Stimulated activated CD4-positive, alpha-beta T cell treated with anti-CD3 and anti-CD28 coated beads, Interleukin-4, amount 100 ng/mL, for 1 hour (primary cell): ENCODE measurements around the gene CLASRP.
"Not testable (repeated sequence)": the region's sequence is repeated elsewhere in the genome, so short reads cannot be mapped to it uniquely, and the experiment has no call there.

Experiments
- DNase-seq: peaks from one replicate; pipeline ENCODE4 v3.0.0-alpha.2; 2020

The CLASRP gene, protein sequence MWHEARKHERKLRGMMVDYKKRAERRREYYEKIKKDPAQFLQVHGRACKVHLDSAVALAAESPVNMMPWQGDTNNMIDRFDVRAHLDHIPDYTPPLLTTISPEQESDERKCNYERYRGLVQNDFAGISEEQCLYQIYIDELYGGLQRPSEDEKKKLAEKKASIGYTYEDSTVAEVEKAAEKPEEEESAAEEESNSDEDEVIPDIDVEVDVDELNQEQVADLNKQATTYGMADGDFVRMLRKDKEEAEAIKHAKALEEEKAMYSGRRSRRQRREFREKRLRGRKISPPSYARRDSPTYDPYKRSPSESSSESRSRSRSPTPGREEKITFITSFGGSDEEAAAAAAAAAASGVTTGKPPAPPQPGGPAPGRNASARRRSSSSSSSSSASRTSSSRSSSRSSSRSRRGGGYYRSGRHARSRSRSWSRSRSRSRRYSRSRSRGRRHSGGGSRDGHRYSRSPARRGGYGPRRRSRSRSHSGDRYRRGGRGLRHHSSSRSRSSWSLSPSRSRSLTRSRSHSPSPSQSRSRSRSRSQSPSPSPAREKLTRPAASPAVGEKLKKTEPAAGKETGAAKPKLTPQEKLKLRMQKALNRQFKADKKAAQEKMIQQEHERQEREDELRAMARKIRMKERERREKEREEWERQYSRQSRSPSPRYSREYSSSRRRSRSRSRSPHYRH

GRCh38 chr19:45038931-45039893 is at the start of gene CLASRP:
TSS of gene CLASRP (plus strand) at chr19:45039045. CDS start at chr19:45040213, 1,168 bp downstream.
- peak; percentile 90 for DNase-seq

- DNase-seq, result no peak
Measured at GRCh38 chr19:44990459-44990858, 48.4 kb upstream of the CLASRP start.

DNA sequence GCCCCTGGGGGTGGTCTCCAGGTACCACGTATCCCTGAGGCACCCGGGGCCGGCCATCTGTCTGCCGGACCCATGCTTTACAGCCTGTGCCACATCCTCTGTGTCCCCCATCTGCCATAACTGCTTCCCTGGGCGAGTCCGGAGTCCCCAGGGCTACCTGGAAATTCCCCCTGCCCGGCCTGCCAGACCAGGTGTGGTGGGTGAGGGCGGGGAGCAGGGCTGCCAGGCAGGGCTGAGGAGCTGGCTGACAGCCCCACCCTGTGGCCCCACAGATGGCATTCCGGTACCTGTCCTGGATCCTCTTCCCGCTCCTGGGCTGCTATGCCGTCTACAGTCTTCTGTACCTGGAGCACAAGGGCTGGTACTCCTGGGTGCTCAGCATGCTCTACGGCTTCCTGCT is 47.9 kb upstream of the CLASRP start:
- no peak for DNase-seq

DNA sequence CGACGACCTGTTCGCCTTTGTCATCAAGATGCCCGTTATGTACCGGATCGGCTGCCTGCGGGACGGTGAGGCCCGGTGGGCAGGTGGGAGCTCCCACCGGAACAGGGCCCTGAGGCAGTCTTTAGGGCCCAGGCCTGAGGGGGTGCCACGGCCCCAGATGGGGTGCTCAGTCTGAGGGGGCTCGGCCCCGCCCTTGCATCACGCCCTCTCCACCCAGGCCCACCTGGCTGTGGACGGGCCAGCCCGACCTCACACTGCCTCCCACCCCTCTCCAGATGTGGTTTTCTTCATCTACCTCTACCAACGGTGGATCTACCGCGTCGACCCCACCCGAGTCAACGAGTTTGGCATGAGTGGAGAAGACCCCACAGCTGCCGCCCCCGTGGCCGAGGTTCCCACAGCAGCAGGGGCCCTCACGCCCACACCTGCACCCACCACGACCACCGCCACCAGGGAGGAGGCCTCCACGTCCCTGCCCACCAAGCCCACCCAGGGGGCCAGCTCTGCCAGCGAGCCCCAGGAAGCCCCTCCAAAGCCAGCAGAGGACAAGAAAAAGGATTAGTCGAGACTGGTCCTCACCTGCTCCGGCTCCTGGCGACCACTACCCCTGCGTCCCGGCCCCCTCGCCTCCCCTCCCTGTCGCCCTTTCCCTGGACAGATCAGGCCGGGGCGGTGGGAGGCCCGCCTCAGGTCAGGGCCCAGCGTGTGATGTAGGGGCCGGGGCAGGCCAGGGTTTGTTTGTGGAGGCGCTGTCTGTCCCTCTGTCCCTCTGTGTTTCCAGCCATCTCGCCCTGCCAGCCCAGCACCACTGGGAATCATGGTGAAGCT is 46.3 kb upstream of the CLASRP start:
- DNase-seq, result no peak

- DNase-seq, result no peak
Measured at GRCh38 chr19:44993526-44993925, 45.3 kb upstream of the CLASRP start.

DNA sequence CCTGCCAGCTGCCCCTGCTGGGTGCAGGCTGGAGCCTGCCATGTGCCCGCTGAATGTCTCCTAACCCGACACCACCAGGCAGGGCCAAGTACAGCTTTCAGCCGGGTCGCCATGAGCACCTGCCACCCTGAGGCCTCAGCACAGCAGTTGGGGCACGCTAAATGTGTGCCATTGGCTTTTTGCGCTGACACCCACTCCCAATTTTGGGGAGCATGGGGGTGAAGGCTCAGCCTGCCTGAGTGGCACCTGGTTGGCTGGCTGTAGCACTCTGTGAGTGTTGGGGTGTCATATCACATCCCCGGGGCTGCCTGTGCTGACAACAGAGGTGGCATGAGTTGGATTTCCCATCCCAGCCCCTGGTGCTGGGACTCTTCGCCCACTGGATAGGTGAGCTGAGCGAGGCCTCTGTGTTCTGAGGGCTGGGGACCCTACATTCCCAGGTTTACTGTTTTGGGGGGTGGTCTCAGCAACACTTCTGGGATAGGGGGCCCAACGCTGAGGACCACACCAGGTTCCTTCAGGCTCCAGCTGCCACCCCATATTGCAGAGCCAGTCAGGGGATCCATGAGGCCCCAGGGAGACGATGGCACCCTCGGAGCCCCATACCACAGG is 44.8 kb upstream of the CLASRP start:
- no peak for DNase-seq

DNA sequence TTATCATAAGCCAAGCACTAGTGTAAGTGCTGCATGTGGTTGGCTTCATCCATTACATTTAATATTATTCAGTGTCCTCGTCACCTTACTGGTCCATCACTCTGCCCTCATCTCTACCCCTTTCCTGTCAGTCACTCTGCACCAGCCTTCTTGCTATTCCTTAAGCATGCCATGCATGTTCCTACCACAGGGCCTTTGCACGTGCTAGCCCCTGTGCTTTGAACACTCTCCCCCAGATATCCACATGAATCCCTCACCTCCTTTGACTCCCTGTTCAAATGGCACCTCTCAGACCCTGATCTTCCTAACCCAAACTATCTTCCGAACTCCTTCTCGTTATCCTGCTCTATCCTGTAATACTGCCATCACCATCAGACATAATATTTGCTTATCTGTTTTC is 40.8 kb upstream of the CLASRP start:
- DNase-seq, result no peak

DNA sequence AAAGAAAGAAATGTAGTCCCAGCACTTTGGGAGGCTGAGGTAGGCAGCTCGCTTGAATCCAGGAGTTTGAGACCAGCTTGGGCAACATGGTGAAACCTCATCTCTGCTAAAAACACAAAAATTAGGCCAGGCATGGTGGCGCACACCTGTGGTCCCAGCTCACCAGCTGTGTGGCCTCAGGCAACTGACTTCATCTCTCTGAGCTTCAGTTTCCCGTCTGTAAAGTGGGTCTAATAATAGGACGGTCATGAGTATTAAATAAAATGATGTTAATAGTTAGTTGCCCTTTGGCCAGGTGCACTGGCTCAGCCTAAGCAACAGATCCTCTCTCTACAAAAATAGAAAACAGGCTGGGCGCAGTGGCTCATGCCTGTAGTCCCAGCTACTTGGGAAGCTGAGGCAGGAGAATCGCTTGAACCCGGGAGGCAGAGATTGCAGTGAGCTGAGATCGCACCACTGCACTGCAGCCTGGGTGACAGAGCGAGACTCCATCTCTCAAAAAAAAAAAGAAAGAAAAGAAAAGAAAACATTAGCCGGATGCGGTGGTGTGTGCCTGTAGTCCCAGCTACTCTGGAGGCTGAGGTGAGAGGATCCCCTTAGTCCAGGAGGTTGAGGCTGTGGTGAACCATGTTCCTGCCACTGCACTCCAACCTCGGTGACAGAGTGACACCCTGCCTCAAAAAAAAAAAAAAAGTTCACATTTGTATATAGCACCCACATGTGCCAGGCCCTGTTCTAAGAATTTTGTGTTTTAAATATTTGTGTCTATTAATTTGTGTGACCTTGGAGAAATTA is 39.5 kb upstream of the CLASRP start:
- not testable (repeated sequence) for DNase-seq

DNA sequence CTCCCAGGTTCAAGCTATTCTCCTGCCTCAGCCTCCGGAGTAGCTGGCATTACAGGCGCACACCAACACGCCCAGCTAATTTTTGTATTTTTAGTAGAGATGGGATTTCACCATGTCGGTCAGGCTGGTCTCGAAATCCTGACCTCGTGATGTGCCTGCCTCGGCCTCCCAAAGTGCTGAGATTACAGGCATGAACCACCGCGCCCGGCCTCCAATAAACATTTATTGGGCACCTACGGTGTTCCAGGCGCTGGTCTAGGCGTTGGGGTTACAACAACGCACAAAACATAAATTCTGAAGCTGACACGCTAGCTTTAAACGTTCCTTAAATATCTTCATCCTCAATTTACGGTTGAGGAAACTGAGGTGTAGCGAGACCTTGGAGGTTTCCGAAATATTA is 38.2 kb upstream of the CLASRP start:
- DNase-seq, result not testable (repeated sequence)

DNA sequence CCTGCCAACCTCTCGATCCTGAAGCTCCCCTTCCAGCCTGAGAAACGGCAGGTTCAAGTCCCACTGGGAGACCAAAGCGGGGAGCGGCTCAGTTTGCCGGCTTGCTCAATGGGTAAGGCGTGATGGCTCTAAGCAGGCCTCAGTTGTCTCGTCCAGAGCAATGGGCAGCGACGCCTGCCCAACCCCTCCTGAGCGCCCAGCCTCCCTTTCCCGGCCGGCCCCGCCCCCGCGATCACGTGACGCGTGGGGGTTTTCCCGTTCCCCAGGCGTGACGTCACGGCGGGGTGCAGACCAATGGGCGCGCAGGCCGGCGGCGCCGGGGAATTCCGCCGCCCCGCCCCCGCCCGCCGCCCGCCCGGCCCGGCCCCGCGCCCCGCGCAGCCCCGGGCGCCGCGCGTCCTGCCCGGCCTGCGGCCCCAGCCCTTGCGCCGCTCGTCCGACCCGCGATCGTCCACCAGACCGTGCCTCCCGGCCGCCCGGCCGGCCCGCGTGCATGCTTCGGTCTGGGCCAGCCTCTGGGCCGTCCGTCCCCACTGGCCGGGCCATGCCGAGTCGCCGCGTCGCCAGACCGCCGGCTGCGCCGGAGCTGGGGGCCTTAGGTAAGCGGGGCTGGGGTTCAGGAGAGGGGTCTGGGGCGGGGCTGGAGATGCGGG is 37.6 kb upstream of the CLASRP start, which contains the start of gene RELB:
TSS of gene RELB (plus strand) at position 378 of the 653 bp plus-strand sequence. CDS start at position 494, 116 bp downstream.
- peak; percentile 98 for DNase-seq

DNA sequence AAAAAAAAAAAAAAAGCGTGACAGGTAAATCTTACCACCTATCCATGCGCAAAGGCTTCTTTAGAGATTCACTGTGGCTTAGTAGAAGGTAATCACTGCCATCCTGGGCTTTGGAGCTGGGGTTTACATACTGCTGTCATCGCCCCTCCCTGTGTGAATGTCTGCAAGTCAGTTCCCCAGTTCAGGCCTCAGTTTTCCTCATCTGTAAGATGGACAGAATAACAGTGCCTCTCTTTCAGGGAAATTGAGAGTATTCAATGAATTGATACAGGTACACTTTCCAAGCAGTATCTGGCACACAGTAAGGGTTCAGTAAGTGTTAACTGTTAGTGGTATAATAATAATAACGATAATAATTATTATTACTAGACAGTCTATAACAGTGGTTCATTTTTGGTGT is 35.4 kb upstream of the CLASRP start:
- no peak for DNase-seq

- no peak for DNase-seq
Measured at GRCh38 chr19:45005787-45006186, 33.1 kb upstream of the CLASRP start.

DNA sequence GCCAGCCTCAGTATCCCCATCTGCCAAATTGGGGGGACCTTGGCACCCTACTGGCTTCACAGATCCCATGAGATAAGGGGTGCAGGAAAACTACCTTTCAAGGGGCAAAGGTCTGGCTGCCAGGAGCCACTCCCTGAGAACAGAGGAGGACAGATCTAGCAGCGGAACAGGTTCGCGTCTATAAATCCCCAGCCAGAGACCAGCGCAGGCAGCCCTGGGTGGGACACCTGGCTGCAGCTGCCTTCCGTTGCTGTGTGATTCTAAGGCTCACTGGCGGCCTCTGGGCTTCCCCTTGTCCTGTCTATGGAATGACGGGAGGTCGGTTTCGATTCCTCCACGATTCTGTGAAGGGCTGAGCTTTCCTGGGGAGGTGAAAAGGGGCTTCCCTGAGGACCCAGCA is 30.3 kb upstream of the CLASRP start:
- DNase-seq, result no peak

GRCh38 chr19:45009625-45010255 is 29.1 kb upstream of the CLASRP start:
- no peak for DNase-seq

GRCh38 chr19:45010306-45010705 is 28.5 kb upstream of the CLASRP start:
- DNase-seq, result no peak

DNA sequence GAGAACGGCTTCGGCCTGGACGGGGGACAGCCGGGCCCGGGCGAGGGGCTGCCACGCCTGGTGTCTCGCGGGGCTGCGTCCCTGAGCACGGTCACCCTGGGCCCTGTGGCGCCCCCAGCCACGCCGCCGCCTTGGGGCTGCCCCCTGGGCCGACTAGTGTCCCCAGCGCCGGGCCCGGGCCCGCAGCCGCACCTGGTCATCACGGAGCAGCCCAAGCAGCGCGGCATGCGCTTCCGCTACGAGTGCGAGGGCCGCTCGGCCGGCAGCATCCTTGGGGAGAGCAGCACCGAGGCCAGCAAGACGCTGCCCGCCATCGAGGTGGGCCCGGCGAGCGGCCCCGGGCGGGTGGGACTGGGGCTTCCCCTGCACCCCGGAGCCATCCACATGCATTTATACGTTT is 26.9 kb upstream of the CLASRP start:
- no peak for DNase-seq

DNA sequence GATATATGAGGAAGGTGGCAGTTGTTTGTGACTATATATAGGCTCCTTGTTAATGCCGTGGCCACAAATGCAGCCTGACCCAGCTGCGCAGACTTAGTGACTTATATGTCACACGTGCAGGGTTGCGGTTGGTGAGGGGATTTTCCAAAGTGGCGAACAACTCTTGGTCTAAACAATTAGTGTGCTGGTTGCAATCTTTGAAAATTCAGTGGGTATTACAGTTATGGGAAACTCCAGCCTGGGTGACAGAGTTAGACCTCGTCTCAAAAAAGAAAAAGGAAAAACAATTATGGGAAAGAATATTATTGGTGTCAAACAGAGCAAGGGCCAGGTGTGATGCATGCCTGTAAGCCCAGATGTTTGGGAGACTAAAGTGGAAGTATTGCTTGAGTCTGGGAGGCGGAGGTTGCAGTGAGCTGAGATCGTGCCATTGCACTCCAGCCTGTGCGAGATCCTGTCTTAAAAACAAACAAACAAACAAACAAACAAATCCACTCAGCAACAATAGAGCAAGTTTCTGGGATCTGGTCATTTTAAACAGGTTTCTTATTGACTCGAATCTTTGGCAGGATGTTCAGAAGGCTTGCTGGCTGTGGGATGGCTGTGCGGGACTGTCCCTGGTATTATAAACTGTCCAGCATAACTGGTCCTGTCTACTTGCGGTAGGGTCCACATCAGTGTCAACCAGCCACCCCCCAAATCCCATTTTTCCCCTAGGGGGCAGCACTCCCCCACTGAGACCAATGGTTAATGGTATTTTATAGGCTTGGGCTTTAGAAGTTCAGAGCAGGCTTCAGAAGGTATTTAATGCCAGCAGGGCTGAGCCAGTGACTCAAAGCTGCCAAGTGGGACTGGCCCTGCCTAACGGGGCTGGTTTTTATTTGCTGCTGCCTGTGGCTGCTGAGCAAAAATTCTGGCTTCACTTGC is 22.2 kb upstream of the CLASRP start:
- DNase-seq, result peak; percentile 61

GRCh38 chr19:45019187-45019586 is 19.7 kb upstream of the CLASRP start:
- no peak for DNase-seq

- no peak for DNase-seq
Measured at GRCh38 chr19:45020071-45020470, 18.8 kb upstream of the CLASRP start.
